Caco-2 (cell line): ENCODE results near the gene SNRNP25. TPM values are rescaled to one million over a fixed set of nuclear protein-coding genes. Genes with fewer than 3 reads are reported as not detected.

ENCODE experiments used
- BruUV-seq: library from RNA; stranded (reverse); fragments of 400-500 nt; replicated peaks from 2 replicates; lab custom pipeline; 2021; lab: Mats Ljungman, UMichigan
- CTCF ChIA-PET: fragments of 300-600 bp; sonication (Branson Sonifier 250); formaldehyde crosslinking; loops from one replicate; lab custom pipeline; 2022; ENCODE audit warnings: antibody characterized with exemption; lab: Charles Lee
- POLR2A ChIA-PET: fragments of 300-600 bp; sonication (Branson Sonifier 250); formaldehyde crosslinking; loops from one replicate; lab custom pipeline; 2022; ENCODE audit warnings: antibody characterized with exemption; lab: Charles Lee
- DNase-seq, 2 experiments: peaks; one replicate each; pipeline versions ENCODE4 v3.0.0 to v3.0.0-alpha.2; 2020 to 2022
- H3K27me3 ChIP-seq: replicated peaks from 2 replicates; pipeline ENCODE4 v1.6.0; 2011; ENCODE audit warnings: low read length; ENCODE audit not compliant: control insufficient read depth, insufficient read depth
- H3K36me3 ChIP-seq: 2 replicates; pipeline ENCODE4 v1.5.1; 2011; ENCODE audit warnings: low read length; ENCODE audit not compliant: control insufficient read depth, insufficient read depth
- H3K4me1 ChIP-seq: fragments of 250-450 bp; sonication (Bioruptor Pico); 2 replicates; pipeline ENCODE4 v1.5.1; 2020; ENCODE audit warnings: mild to moderate bottlenecking
- H3K4me3 ChIP-seq: 2 replicates; pipeline ENCODE4 v1.5.1; 2011; ENCODE audit warnings: low read depth, mild to moderate bottlenecking, control low read depth, low read length
- H3K9me3 ChIP-seq: fragments of 250-450 bp; sonication (Bioruptor Pico); 2 replicates; pipeline ENCODE4 v1.5.1; 2020; ENCODE audit warnings: mild to moderate bottlenecking, moderate library complexity
- H3K27ac Mint-ChIP-seq: one replicate; pipeline ENCODE4 v1.8.0; 2022; ENCODE audit warnings: mixed read lengths; ENCODE audit not compliant: unreplicated experiment
- H3K27me3 Mint-ChIP-seq: one replicate; pipeline ENCODE4 v1.8.0; 2022; ENCODE audit warnings: mixed read lengths; ENCODE audit not compliant: insufficient read depth, unreplicated experiment
- H3K36me3 Mint-ChIP-seq: one replicate; pipeline ENCODE4 v1.8.0; 2022; ENCODE audit warnings: mild to moderate bottlenecking, mixed read lengths; ENCODE audit not compliant: insufficient read depth, unreplicated experiment
- H3K4me1 Mint-ChIP-seq: one replicate; pipeline ENCODE4 v1.8.0; 2022; ENCODE audit warnings: low read depth, mixed read lengths; ENCODE audit not compliant: unreplicated experiment
- H3K4me3 Mint-ChIP-seq: one replicate; pipeline ENCODE4 v1.8.0; 2022; ENCODE audit warnings: mild to moderate bottlenecking, moderate library complexity, mixed read lengths; ENCODE audit not compliant: unreplicated experiment
- H3K9me3 Mint-ChIP-seq: one replicate; pipeline ENCODE4 v1.8.0; 2022; ENCODE audit warnings: mixed read lengths; ENCODE audit not compliant: unreplicated experiment
- intact Hi-C: fragments of 100-400 bp; cut with micrococcal nuclease; formaldehyde crosslinking; loops from one replicate; pipeline ENCODE4 v1.10.0; 2022; ENCODE audit not compliant: unreplicated experiment
- total RNA-seq: library from RNA; stranded (reverse); gene quantifications from 2 replicates; pipeline ENCODE4 v1.2.3, GENCODE V29; 2022
- TF ChIP-seq, protein P1 (sequence below), 2 experiments: fragments of 200-600 bp in 1 of 2; IDR thresholded peaks; 1 replicate in 1 of 2; 2 replicates in 1 of 2; pipeline versions ENCODE4 v1.5.1 to v1.8.0; 2011 to 2022; ENCODE audit warnings: antibody characterized with exemption in 1 of 2, control low read depth in 1 of 2, inconsistent platforms in 1 of 2, low read depth in 1 of 2, low read length in 1 of 2, mild to moderate bottlenecking in 1 of 2, moderate library complexity in 1 of 2; ENCODE audit not compliant: insufficient read depth in 1 of 2, severe bottlenecking in 1 of 2, unreplicated experiment in 1 of 2

The SNRNP25 gene
- total RNA-seq, 1 experiment from 2014 or later, result 57.1 TPM

- no peak overlapping the region for H3K4me3 Mint-ChIP-seq
- Histone ChIP-seq H3K4me1 (no peaks in the 10 kb centered on the region), H3K9me3 (no peaks in the 10 kb centered on the region), H3K4me3 (no peak overlapping the region), H3K36me3 (peaks cover 3% of the 10 kb centered on the region), H3K27me3 (no peaks in the 10 kb centered on the region)
- ChIA-PET CTCF (no interaction called here), POLR2A (no interaction called here)
- H3K36me3 Mint-ChIP-seq, result peaks cover 45% of the 10 kb centered on the region
- H3K9me3 Mint-ChIP-seq, result no peaks in the 10 kb centered on the region
- H3K4me1 Mint-ChIP-seq, result no peaks in the 10 kb centered on the region
- TF ChIP-seq, protein P1, sequence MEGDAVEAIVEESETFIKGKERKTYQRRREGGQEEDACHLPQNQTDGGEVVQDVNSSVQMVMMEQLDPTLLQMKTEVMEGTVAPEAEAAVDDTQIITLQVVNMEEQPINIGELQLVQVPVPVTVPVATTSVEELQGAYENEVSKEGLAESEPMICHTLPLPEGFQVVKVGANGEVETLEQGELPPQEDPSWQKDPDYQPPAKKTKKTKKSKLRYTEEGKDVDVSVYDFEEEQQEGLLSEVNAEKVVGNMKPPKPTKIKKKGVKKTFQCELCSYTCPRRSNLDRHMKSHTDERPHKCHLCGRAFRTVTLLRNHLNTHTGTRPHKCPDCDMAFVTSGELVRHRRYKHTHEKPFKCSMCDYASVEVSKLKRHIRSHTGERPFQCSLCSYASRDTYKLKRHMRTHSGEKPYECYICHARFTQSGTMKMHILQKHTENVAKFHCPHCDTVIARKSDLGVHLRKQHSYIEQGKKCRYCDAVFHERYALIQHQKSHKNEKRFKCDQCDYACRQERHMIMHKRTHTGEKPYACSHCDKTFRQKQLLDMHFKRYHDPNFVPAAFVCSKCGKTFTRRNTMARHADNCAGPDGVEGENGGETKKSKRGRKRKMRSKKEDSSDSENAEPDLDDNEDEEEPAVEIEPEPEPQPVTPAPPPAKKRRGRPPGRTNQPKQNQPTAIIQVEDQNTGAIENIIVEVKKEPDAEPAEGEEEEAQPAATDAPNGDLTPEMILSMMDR (IDR thresholded peaks at IDR 0.05; ENCODE audit: insufficient read depth in 1 of 2, low read depth in 1 of 2, low read length in 1 of 2, severe bottlenecking in 1 of 2, unreplicated experiment in 1 of 2), result no peak
- BruUV-seq, result no TSS peak
- no peak for DNase-seq
- H3K27ac Mint-ChIP-seq, result no peak overlapping the region
- no peaks in the 10 kb centered on the region for H3K27me3 Mint-ChIP-seq
- intact Hi-C loops, result no loop called here
These were observed 2.8 kb downstream of the SNRNP25 start for GRCh38 chr16:56231-56927.

DNA sequence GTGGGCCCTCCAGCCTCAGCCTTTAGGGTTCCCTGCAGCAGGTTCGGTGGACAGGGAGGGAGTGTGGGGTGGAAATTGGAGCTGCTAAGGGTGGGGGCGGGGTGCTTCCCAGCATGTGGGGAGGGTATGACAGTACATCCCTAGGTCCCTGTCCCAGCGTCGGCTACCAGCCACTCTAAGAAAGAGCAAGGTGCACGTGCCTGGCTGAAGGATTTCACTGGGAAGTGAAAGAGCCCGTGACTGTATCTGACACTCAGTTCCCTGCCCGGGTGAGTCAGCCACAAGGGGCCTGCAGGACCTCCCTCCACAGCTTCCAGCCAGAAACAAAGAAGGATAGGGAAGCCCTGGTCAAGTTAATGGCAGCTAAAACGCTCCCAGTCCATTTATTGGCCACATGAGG, 4.1 kb downstream of the SNRNP25 start:
- H3K27me3 Mint-ChIP-seq, result no peaks in the 10 kb centered on the region
- CTCF ChIA-PET, result interaction anchor here (1.0 kb wide), 1 partner anchor 8 kb away, joined by 3 read pairs; no protein-coding TSS in a partner anchor
- TF ChIP-seq, protein P1 (IDR thresholded peaks at IDR 0.05; ENCODE audit: insufficient read depth in 1 of 2, low read depth in 1 of 2, low read length in 1 of 2, severe bottlenecking in 1 of 2, unreplicated experiment in 1 of 2), result no peak
- Histone ChIP-seq H3K9me3 (no peaks in the 10 kb centered on the region), H3K27me3 (no peaks in the 10 kb centered on the region), H3K4me1 (no peaks in the 10 kb centered on the region), H3K4me3 (no peak overlapping the region), H3K36me3 (peaks cover 3% of the 10 kb centered on the region)
- no peaks in the 10 kb centered on the region for H3K9me3 Mint-ChIP-seq
- BruUV-seq, result no TSS peak
- DNase-seq, result no peak
- no peak overlapping the region for H3K4me3 Mint-ChIP-seq
- H3K27ac Mint-ChIP-seq, result peak overlapping the region; percentile 2
- POLR2A ChIA-PET, result no interaction called here
- intact Hi-C loops, result no loop called here
- peaks cover 48% of the 10 kb centered on the region for H3K36me3 Mint-ChIP-seq
- no peaks in the 10 kb centered on the region for H3K4me1 Mint-ChIP-seq

DNA sequence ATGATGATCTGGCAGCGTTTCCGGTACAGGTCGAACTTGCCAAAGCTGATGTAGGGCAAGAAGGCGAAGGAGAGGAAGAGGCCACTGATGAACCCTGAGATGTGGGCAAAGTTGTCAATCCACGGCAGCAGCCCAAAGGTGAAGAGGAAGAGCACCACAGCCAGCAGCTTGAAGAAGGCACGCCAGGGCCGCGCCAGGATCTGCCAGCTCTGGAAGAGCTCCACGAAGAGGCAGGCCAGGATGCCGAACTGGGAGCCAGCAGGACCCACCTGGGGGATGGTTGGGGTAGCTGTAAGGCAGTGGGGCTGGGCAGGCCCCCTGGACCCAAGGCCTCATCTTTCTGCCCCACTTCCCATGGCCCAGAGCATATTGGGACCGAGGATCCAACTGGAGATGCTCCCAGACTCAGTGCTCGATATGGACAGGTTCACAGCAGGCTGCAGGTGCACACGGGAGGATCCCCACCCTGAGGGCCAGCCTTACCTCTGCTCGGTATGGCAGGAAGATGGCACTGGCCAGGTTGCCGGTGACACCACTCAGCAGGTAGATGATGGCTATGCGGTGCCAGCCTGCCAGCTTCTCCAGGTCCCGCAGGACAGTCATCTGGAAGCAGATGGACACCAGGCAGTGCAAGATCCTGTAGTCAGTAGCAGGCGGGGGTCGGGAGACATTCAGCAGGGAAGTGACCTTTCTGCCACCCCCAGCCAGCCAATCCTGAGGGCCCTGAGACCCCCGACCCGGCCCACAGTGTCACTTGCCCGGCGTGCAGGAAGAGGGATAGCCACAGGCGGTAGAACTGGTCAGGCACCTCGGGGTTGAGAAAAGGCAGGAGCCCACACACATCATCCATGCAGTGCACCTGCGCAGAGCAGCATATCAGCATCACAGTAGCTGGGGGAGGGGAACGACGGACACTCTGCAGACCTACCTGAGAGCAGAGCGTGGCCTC, 5.1 kb downstream of the SNRNP25 start:
- CTCF ChIA-PET, result no interaction called here
- no TSS peak for BruUV-seq
- TF ChIP-seq, protein P1 (IDR thresholded peaks at IDR 0.05; ENCODE audit: insufficient read depth in 1 of 2, low read depth in 1 of 2, low read length in 1 of 2, severe bottlenecking in 1 of 2, unreplicated experiment in 1 of 2), result no peak

More for the DNA sequence above, 5.1 kb downstream of the SNRNP25 start:
- Histone ChIP-seq H3K36me3 (peaks cover 3% of the 10 kb centered on the region), H3K4me1 (no peaks in the 10 kb centered on the region), H3K9me3 (no peaks in the 10 kb centered on the region), H3K4me3 (no peak overlapping the region), H3K27me3 (no peaks in the 10 kb centered on the region)
- POLR2A ChIA-PET, result no interaction called here
- intact Hi-C loops, result no loop called here
- no peaks in the 10 kb centered on the region for H3K4me1 Mint-ChIP-seq
- H3K27me3 Mint-ChIP-seq, result no peaks in the 10 kb centered on the region
- H3K36me3 Mint-ChIP-seq, result peaks cover 45% of the 10 kb centered on the region
- DNase-seq, result no peak
- no peaks in the 10 kb centered on the region for H3K9me3 Mint-ChIP-seq
- H3K27ac Mint-ChIP-seq, result peak overlapping the region; percentile 2
- H3K4me3 Mint-ChIP-seq, result no peak overlapping the region
